HL-60 (cell line): Measurements from ENCODE around the gene HSD17B3.

Experiments
- DNase-seq, 2 experiments: peaks; one replicate each; pipeline ENCODE4 v3.0.0-alpha.2; 2010 to 2020; ENCODE audit warnings: low read depth in 1 of 2, low spot score in 1 of 2
- H3K27ac ChIP-seq: fragments of 250-450 bp; sonication (Bioruptor Pico); replicated peaks from 2 replicates; pipeline ENCODE4 v1.5.1; 2020; ENCODE audit warnings: mild to moderate bottlenecking, moderate library complexity
- H3K27me3 ChIP-seq: fragments of 250-450 bp; sonication (Bioruptor Pico); 2 replicates; pipeline ENCODE4 v1.5.1; 2021; ENCODE audit warnings: mild to moderate bottlenecking, moderate library complexity; ENCODE audit not compliant: insufficient read depth, poor library complexity, severe bottlenecking
- H3K4me3 ChIP-seq: replicated peaks from 2 replicates; pipeline ENCODE4 v1.5.1; 2011; ENCODE audit warnings: mild to moderate bottlenecking, control low read depth, low read length; ENCODE audit not compliant: insufficient read depth
- GABPA ChIP-seq: IDR thresholded peaks from 2 replicates; pipeline ENCODE4 v1.6.1; 2012; ENCODE audit warnings: low read depth
- POLR2AphosphoS5 ChIP-seq: IDR thresholded peaks from 2 replicates; pipeline ENCODE4 v1.6.1; 2012; ENCODE audit warnings: low read depth
- SPI1 ChIP-seq: IDR thresholded peaks from 2 replicates; pipeline ENCODE4 v1.6.1; 2012; ENCODE audit warnings: low read depth, mild to moderate bottlenecking, borderline replicate concordance
- TF ChIP-seq, protein P1 (sequence below): IDR thresholded peaks from one replicate; pipeline ENCODE4 v1.5.1; 2011; ENCODE audit warnings: low read length, control low read depth, inconsistent platforms; ENCODE audit not compliant: insufficient read depth
- TF ChIP-seq, protein P2 (sequence below): IDR thresholded peaks from 2 replicates; pipeline ENCODE4 v1.6.1; 2012; ENCODE audit warnings: low read depth; ENCODE audit not compliant: insufficient replicate concordance

Gene HSD17B3

DNA sequence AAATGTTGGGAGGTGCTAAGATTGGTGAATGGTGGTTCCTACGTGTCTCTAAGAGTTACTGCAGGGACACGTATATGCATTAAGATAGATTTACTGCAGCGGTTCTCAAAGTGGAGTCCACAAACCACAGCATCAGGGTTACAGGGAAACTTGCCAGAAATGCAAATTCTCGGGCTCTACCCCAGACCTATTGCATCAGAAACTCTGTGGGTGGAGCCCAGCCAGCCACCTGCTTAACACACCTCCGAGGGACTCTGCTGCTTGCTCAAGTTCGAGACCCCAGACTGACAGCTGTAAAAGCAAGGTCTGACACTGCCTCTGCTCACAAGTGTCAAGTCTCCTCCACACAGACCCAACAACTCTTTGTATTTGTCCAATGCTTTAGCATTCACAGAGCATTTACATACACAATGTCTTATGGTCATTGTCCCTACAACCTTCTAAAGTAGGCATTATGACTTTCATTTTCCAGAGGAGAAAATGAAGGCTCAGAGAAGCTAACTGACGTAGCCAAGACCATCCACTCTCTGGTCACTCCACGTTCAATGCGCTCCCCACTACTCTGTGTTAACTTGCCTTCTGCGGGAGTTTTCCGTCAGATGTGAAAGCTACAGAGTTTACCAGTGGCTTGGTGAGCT lies 48.8 kb downstream of the HSD17B3 start:
- Histone ChIP-seq H3K4me3 (no peak overlapping the region), H3K27ac (no peak overlapping the region), H3K27me3 (peaks cover 3% of the 10 kb centered on the region)
- TF ChIP-seq, protein P1, sequence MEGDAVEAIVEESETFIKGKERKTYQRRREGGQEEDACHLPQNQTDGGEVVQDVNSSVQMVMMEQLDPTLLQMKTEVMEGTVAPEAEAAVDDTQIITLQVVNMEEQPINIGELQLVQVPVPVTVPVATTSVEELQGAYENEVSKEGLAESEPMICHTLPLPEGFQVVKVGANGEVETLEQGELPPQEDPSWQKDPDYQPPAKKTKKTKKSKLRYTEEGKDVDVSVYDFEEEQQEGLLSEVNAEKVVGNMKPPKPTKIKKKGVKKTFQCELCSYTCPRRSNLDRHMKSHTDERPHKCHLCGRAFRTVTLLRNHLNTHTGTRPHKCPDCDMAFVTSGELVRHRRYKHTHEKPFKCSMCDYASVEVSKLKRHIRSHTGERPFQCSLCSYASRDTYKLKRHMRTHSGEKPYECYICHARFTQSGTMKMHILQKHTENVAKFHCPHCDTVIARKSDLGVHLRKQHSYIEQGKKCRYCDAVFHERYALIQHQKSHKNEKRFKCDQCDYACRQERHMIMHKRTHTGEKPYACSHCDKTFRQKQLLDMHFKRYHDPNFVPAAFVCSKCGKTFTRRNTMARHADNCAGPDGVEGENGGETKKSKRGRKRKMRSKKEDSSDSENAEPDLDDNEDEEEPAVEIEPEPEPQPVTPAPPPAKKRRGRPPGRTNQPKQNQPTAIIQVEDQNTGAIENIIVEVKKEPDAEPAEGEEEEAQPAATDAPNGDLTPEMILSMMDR: no peak
- no peak for DNase-seq

DNA sequence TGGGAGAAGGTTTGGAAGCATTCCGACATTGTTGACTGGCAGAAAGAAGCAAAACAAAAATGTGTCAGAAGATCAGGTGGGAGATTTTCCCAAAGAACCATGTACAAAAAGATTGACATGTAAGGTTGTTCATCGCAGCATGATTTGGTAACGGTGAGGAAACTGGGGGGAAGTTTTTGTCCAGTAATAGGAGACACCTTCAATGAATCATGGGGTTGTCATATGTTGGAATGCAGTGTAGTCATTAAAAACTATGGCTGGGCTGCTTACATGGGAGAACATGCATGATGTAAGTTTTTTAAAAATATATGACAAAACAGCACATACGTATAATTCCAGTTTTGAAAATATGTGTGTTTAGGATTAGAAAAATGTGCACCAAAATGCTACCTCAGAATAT lies 50.5 kb downstream of the HSD17B3 start:
- peaks cover 3% of the 10 kb centered on the region for H3K27me3 ChIP-seq
- H3K4me3 ChIP-seq: no peak overlapping the region
- DNase-seq: no peak
- no peak overlapping the region for H3K27ac ChIP-seq
- TF ChIP-seq, protein P2, sequence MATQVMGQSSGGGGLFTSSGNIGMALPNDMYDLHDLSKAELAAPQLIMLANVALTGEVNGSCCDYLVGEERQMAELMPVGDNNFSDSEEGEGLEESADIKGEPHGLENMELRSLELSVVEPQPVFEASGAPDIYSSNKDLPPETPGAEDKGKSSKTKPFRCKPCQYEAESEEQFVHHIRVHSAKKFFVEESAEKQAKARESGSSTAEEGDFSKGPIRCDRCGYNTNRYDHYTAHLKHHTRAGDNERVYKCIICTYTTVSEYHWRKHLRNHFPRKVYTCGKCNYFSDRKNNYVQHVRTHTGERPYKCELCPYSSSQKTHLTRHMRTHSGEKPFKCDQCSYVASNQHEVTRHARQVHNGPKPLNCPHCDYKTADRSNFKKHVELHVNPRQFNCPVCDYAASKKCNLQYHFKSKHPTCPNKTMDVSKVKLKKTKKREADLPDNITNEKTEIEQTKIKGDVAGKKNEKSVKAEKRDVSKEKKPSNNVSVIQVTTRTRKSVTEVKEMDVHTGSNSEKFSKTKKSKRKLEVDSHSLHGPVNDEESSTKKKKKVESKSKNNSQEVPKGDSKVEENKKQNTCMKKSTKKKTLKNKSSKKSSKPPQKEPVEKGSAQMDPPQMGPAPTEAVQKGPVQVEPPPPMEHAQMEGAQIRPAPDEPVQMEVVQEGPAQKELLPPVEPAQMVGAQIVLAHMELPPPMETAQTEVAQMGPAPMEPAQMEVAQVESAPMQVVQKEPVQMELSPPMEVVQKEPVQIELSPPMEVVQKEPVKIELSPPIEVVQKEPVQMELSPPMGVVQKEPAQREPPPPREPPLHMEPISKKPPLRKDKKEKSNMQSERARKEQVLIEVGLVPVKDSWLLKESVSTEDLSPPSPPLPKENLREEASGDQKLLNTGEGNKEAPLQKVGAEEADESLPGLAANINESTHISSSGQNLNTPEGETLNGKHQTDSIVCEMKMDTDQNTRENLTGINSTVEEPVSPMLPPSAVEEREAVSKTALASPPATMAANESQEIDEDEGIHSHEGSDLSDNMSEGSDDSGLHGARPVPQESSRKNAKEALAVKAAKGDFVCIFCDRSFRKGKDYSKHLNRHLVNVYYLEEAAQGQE: no peak
- TF ChIP-seq SPI1: no peak
- no peak for TF ChIP-seq GABPA
- TF ChIP-seq, protein P1: no peak
- TF ChIP-seq POLR2AphosphoS5: no peak

DNA sequence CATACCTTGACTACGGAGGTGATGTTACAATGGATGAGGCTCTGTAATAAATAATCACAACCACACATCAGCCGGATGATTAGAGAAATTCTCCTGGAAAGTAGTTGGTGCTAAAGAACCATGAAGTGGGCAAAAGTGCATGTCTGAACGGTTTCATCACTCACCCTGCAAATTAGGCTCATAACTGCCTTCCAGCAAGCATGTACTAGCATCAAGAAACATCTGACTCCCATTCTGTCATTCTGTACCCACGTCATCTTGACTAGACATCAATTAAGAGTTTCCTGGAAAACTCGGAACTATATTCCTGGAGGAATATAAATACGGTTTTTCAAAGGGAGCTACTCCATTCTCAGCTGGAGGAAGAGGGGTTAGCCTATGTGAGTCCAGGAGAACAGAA lies 52.2 kb downstream of the HSD17B3 start:
- TF ChIP-seq, protein P1: no peak
- TF ChIP-seq SPI1 (no peak), GABPA (no peak), POLR2AphosphoS5 (no peak)
- TF ChIP-seq, protein P2: no peak
- no peak overlapping the region for H3K4me3 ChIP-seq
- peaks cover 3% of the 10 kb centered on the region for H3K27me3 ChIP-seq

GRCh38 chr9:96246267-96246671 lies 55.7 kb downstream of the HSD17B3 start:
- Histone ChIP-seq H3K27ac (no peak overlapping the region), H3K27me3 (no peaks in the 10 kb centered on the region), H3K4me3 (no peak overlapping the region)
- no peak for DNase-seq
- no peak for TF ChIP-seq GABPA
- TF ChIP-seq SPI1: no peak
- TF ChIP-seq, protein P1: no peak
- TF ChIP-seq POLR2AphosphoS5: no peak
- TF ChIP-seq, protein P2: no peak

More for the DNA sequence above, 52.2 kb downstream of the HSD17B3 start:
- no peak overlapping the region for H3K27ac ChIP-seq
- no peak for DNase-seq
